ENCODE results near the gene FCHSD2. TPM values are rescaled to one million over a fixed set of nuclear protein-coding genes. Genes with fewer than 3 reads are reported as not detected.
"Not testable (repeated sequence)": the region's sequence is repeated elsewhere in the genome, so short reads cannot be mapped to it uniquely, and the experiment has no call there.

Gene FCHSD2
- total and polyA plus RNA-seq, 4 donors: 7.6 to 18.7 (median 9.9) TPM

GRCh38 chr11:72812604-72812966 lies 329.5 kb downstream of the FCHSD2 start:
- TF ChIP-seq TAF1 (conservative IDR thresholded peaks at IDR 0.05): no peak
- TF ChIP-seq HNF4G (IDR thresholded peaks at IDR 0.05): no peak
- no peak for TF ChIP-seq RXRA (IDR thresholded peaks at IDR 0.05)
- TF ChIP-seq RAD21 (IDR thresholded peaks at IDR 0.05): no peak
- TF ChIP-seq NR2F2 (IDR thresholded peaks at IDR 0.05): no peak
- TF ChIP-seq ZBTB33 (IDR thresholded peaks at IDR 0.05): no peak
- TF ChIP-seq MAX (IDR thresholded peaks at IDR 0.05): no peak
- TF ChIP-seq REST (IDR thresholded peaks at IDR 0.05): no peak
- Histone ChIP-seq H3K27ac (ENCODE audit: low read depth in 1 of 2, low read length in 2 of 2) (peak overlapping the region in 1 of 2 donors; percentile 89), H3K9me3 (ENCODE audit: control insufficient read depth in 4 of 4, low read length in 3 of 4) (no peaks in the 10 kb centered on the region), H3K36me3 (ENCODE audit: control insufficient read depth in 4 of 4, insufficient read depth in 3 of 4, low read depth in 1 of 4, low read length in 3 of 4) (peaks cover 0 to under 1% (median 0%) of the 10 kb centered on the region in 4 donors), H3K4me3 (ENCODE audit: low read depth in 1 of 3, low read length in 3 of 3) (peak overlapping the region in 1 of 3 donors; percentile 70), H3K9ac (ENCODE audit: low read depth in 1 of 2, low read length in 2 of 2) (no peak overlapping the region), H3K27me3 (ENCODE audit: control insufficient read depth in 4 of 4, insufficient read depth in 4 of 4, low read length in 3 of 4) (no peaks in the 10 kb centered on the region), H3K4me1 (ENCODE audit: control insufficient read depth in 4 of 4, insufficient read depth in 4 of 4, low read length in 3 of 4) (peaks cover 7 to 28% (median 22%) of the 10 kb centered on the region in 4 donors)
- no peak for DNase-seq (ENCODE audit: low spot score)
- 64% methylated on average over 4 of the region's 4 CpGs for WGBS

GRCh38 chr11:72811686-72812085 lies 330.4 kb downstream of the FCHSD2 start:
- not testable (repeated sequence) for H3K9ac ChIP-seq (ENCODE audit: low read depth in 1 of 2, low read length in 2 of 2); H3K36me3 ChIP-seq (ENCODE audit: control insufficient read depth in 4 of 4, insufficient read depth in 3 of 4, low read depth in 1 of 4, low read length in 3 of 4); H3K4me3 ChIP-seq (ENCODE audit: low read depth in 1 of 3, low read length in 3 of 3); H3K27ac ChIP-seq (ENCODE audit: low read depth in 1 of 2, low read length in 2 of 2); DNase-seq (ENCODE audit: low spot score); H3K9me3 ChIP-seq (ENCODE audit: control insufficient read depth in 4 of 4, low read length in 3 of 4); H3K27me3 ChIP-seq (ENCODE audit: control insufficient read depth in 4 of 4, insufficient read depth in 4 of 4, low read length in 3 of 4)
- peaks cover 8 to 34% (median 27%) of the 10 kb centered on the region in 4 donors for H3K4me1 ChIP-seq (ENCODE audit: control insufficient read depth in 4 of 4, insufficient read depth in 4 of 4, low read length in 3 of 4)
- 96% methylated on average over 10 of the region's 10 CpGs for WGBS

GRCh38 chr11:72808331-72808798 lies 333.8 kb downstream of the FCHSD2 start:
- WGBS: 95% methylated on average over 4 of the region's 4 CpGs
- no peak for DNase-seq (ENCODE audit: low spot score)
- Histone ChIP-seq H3K27me3 (ENCODE audit: control insufficient read depth in 4 of 4, insufficient read depth in 4 of 4, low read length in 3 of 4) (no peaks in the 10 kb centered on the region), H3K4me1 (ENCODE audit: control insufficient read depth in 4 of 4, insufficient read depth in 4 of 4, low read length in 3 of 4) (peaks cover 4 to 20% (median 15%) of the 10 kb centered on the region in 4 donors), H3K4me3 (ENCODE audit: low read depth in 1 of 3, low read length in 3 of 3) (no peak overlapping the region), H3K9ac (ENCODE audit: low read depth in 1 of 2, low read length in 2 of 2) (peak overlapping the region in 1 of 2 donors; percentile 14), H3K27ac (ENCODE audit: low read depth in 1 of 2, low read length in 2 of 2) (peak overlapping the region in 1 of 2 donors; percentile 32), H3K36me3 (ENCODE audit: control insufficient read depth in 4 of 4, insufficient read depth in 3 of 4, low read depth in 1 of 4, low read length in 3 of 4) (no peaks in the 10 kb centered on the region), H3K9me3 (ENCODE audit: control insufficient read depth in 4 of 4, low read length in 3 of 4) (no peaks in the 10 kb centered on the region)
- TF ChIP-seq CTCF (IDR thresholded peaks at IDR 0.05; ENCODE audit: low read depth, low read length, missing input control) (no peak), SP1 (IDR thresholded peaks at IDR 0.05) (no peak), TAF1 (conservative IDR thresholded peaks at IDR 0.05) (no peak), RAD21 (IDR thresholded peaks at IDR 0.05) (no peak), FOXA2 (IDR thresholded peaks at IDR 0.05) (no peak), HNF4G (IDR thresholded peaks at IDR 0.05) (no peak), RXRA (IDR thresholded peaks at IDR 0.05) (no peak), MAX (IDR thresholded peaks at IDR 0.05) (no peak), ATF3 (IDR thresholded peaks at IDR 0.05) (no peak), FOXA1 (IDR thresholded peaks at IDR 0.05) (no peak), HNF4A (conservative IDR thresholded peaks at IDR 0.05) (no peak)

Measured in liver (tissue), 9 donors.